ENCODE data around the gene METTL5.
A peak's percentile ranks its signal among the peaks of the same experiment; 100 is the strongest.
"Not testable (repeated sequence)": the region's sequence is repeated elsewhere in the genome, so short reads cannot be mapped to it uniquely, and the experiment has no call there.

Gene METTL5

GRCh38 chr2:169824373-169825333, at the start of gene METTL5:
TSS of gene METTL5 (minus strand) at chr2:169824905. CDS start at chr2:169824597, 308 bp downstream.
- peak; percentile 78 for DNase-seq

GRCh38 chr2:169871994-169872393, 47.3 kb upstream of the METTL5 start:
- DNase-seq = no peak

GRCh38 chr2:169871369-169871768, 46.7 kb upstream of the METTL5 start:
- not testable (repeated sequence) for DNase-seq

GRCh38 chr2:169868951-169869350, 44.2 kb upstream of the METTL5 start:
- DNase-seq = no peak

GRCh38 chr2:169867579-169867978, 42.9 kb upstream of the METTL5 start:
- DNase-seq = no peak

- not testable (repeated sequence) for DNase-seq
Measured at GRCh38 chr2:169866230-169866629, 41.5 kb upstream of the METTL5 start.

GRCh38 chr2:169865492-169865891, 40.8 kb upstream of the METTL5 start:
- DNase-seq = no peak

GRCh38 chr2:169862816-169863215, 38.1 kb upstream of the METTL5 start:
- no peak for DNase-seq

- DNase-seq = no peak
Measured at GRCh38 chr2:169860149-169860548, 35.4 kb upstream of the METTL5 start.

- DNase-seq = no peak
Measured at GRCh38 chr2:169859423-169859822, 34.7 kb upstream of the METTL5 start.

GRCh38 chr2:169855281-169856258, 30.9 kb upstream of the METTL5 start:
- not testable (repeated sequence) for DNase-seq

GRCh38 chr2:169853041-169853668, 28.4 kb upstream of the METTL5 start:
- DNase-seq = no peak

- no peak for DNase-seq
Measured at GRCh38 chr2:169849710-169850109, 25.0 kb upstream of the METTL5 start.

GRCh38 chr2:169848959-169849693, 24.4 kb upstream of the METTL5 start:
- DNase-seq = not testable (repeated sequence)

GRCh38 chr2:169845016-169845415, 20.3 kb upstream of the METTL5 start:
- no peak for DNase-seq

GRCh38 chr2:169841625-169842024, 16.9 kb upstream of the METTL5 start:
- not testable (repeated sequence) for DNase-seq

GRCh38 chr2:169840747-169841142, 16.0 kb upstream of the METTL5 start:
- DNase-seq = no peak

GRCh38 chr2:169839954-169840746, 15.4 kb upstream of the METTL5 start:
- DNase-seq = no peak

- no peak for DNase-seq
Measured at GRCh38 chr2:169838743-169839489, 14.2 kb upstream of the METTL5 start.

- DNase-seq = no peak
Measured at GRCh38 chr2:169834401-169834800, 9.7 kb upstream of the METTL5 start.
